Right ventricle myocardium inferior (tissue), 1 donor: ENCODE results near the gene CEP70. TPM values are rescaled to one million over a fixed set of nuclear protein-coding genes. Genes with fewer than 3 reads are reported as not detected.
"Not testable (repeated sequence)": the region's sequence is repeated elsewhere in the genome, so short reads cannot be mapped to it uniquely, and the experiment has no call there.

ENCODE experiments used
- ATAC-seq: fragments of 200-7000 bp; cut with Tn5 transposase; one replicate; pipeline ENCODE4 v1.9.1; 2020; ENCODE audit warnings: mild to moderate bottlenecking, moderate library complexity
- DNase-seq: peaks from one replicate; pipeline ENCODE4 v3.0.0; 2021; ENCODE audit errors: missing footprints
- intact Hi-C: fragments of 100-400 bp; cut with DNase I; formaldehyde crosslinking; loops from one replicate; pipeline ENCODE4 v1.11.0; 2022
- total RNA-seq: library from RNA; stranded (reverse); fragmentation: NEBNext Ultra II Directional; extraction: Animal tissue kit (Norgen Biotek cat#: 25700); gene quantifications from one replicate; pipeline ENCODE4 v1.2.1, GENCODE V29; 2021
- donor health status: DM: no; HTN: yes; CAD: no; lungs with severe emphysema.

Gene CEP70
- total RNA-seq, 1 donor from 2014 or later: 21.6 TPM

DNA sequence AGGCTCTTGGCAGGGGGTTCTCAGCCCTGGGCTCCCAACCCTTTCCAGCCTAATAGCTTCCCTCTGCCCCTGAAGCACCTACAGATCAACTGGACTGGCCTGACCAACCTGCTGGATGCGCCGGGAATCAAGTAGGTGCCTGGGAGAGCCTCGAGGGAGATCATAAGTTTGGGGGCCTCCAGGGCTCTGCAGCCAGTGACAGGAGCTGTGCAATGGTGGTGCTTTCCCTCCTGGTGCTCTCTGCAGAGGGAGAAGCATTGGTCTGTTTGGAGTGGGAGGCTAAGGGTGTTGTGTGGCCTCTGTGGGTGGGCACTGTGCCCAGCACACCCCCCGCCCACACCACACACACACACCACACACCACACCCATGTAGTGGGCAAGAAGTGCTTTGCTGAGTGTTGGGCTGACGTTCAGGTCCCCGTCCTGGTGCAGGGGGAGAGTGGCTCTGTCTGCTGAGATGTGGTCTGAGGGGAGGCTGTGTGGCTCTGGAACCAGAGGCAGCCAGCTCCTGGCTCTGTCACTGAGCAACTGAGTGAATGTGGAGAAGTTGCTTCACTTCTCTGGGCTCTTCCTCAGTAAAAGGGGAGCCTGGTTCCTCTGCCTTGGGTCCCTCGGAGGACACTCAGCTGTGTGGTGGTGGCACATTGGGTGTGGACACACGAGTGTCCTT lies 133.4 kb downstream of the CEP70 start:
- ATAC-seq: no peak

GRCh38 chr3:138459619-138460535 lies 134.2 kb downstream of the CEP70 start:
- intact Hi-C loops: no loop called here
- ATAC-seq (peak; percentile 42), DNase-seq (no peak)

More for the DNA sequence above, 133.4 kb downstream of the CEP70 start:
- no peak for DNase-seq
- intact Hi-C loops: no loop called here

- DNase-seq (no peak), ATAC-seq (no peak)
- intact Hi-C loops: no loop called here
These were observed 135.1 kb downstream of the CEP70 start for GRCh38 chr3:138458774-138459499.

- intact Hi-C loops: no loop called here
- no peak for DNase-seq
- ATAC-seq: no peak
These were observed 136.0 kb downstream of the CEP70 start for GRCh38 chr3:138457863-138458735.

GRCh38 chr3:138456961-138457862 lies 136.8 kb downstream of the CEP70 start:
- intact Hi-C loops: no loop called here
- no peak for DNase-seq
- no peak for ATAC-seq

GRCh38 chr3:138455801-138456716 lies 138.0 kb downstream of the CEP70 start:
- intact Hi-C loops: no loop called here
- no peak for DNase-seq
- no peak for ATAC-seq

- DNase-seq, intact Hi-C loops, ATAC-seq: not testable (repeated sequence)
These were observed 140.1 kb downstream of the CEP70 start for GRCh38 chr3:138453940-138454339.

DNA sequence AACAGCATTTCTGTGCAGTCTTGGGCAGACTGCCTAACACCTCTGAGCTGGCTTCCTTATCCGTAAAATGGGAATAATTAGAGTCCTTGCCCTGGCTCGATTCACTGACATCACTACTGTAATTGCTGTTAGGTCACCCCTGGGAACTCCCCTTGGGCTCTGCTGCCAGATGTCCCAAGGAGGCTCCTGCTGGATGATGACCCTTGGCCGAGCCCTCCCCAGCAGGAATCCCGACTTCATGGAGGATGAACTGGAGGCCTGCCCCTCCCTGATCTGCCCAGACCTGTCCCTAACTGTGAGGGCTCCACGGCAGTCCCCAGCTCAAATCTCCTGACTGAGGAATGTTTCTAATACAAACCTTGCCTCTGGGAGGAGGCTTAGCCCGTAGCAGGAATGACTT lies 141.6 kb downstream of the CEP70 start:
- intact Hi-C loops: no loop called here
- DNase-seq (no peak), ATAC-seq (no peak)

DNA sequence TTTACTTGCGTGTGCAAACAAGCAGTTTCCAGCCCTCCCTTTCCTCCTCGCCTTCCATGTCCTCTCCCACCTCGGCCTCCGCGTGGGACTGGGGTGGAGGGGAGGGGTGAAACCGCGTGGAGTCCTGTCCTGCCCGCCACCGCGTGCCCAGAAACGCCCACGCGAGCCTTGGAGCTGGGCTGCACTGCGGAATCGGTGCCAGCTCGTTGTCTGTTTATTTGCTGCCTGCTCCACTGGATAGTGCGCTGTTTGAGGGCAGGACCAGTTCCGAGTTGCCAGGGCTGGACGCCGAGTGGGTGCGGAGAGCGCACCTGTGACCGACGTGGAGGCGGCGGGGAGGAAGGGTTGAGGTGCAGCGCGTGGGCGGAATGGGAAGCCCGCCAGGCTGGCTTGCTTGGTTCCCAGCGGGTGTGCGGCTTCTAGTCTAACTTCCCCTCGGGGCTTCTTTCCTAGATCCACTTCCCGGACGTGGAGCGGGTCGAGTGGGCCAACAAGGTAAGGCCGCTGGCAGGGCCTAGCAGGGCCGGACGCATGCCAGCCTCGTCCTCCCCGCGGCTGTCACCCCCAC lies 142.4 kb downstream of the CEP70 start:
- DNase-seq: no peak
- intact Hi-C loops: no loop called here
- no peak for ATAC-seq

GRCh38 chr3:138450704-138451424 lies 143.2 kb downstream of the CEP70 start:
- ATAC-seq: no peak
- no peak for DNase-seq
- intact Hi-C loops: no loop called here

GRCh38 chr3:138450181-138450580 lies 143.9 kb downstream of the CEP70 start:
- intact Hi-C loops: no loop called here
- ATAC-seq (no peak), DNase-seq (no peak)

DNA sequence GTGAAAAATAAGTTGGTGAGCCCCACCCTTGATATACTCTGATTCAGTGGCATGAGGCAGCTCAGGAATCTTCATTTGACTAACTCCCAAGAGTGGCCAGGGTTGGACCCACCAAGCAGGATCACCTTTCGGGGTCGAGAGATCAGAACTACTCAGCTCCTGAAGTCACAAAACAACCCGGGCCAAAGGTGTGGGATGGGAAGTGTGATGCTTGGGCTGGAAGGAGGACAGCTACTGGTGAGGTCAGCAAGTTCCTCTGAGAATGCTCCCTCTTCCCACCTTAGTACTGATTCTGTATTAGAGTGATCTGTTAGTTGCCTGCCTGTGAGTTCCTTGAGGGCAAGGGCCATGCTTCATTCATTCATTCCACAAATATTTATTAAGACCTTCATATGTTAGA lies 144.6 kb downstream of the CEP70 start:
- intact Hi-C loops: no loop called here
- no peak for DNase-seq
- ATAC-seq: no peak

GRCh38 chr3:138448631-138449030 lies 145.4 kb downstream of the CEP70 start:
- DNase-seq (no peak), ATAC-seq (no peak)
- intact Hi-C loops: no loop called here

- ATAC-seq: no peak
- intact Hi-C loops: no loop called here
- no peak for DNase-seq
These were observed 148.4 kb downstream of the CEP70 start for GRCh38 chr3:138445654-138446053.

DNA sequence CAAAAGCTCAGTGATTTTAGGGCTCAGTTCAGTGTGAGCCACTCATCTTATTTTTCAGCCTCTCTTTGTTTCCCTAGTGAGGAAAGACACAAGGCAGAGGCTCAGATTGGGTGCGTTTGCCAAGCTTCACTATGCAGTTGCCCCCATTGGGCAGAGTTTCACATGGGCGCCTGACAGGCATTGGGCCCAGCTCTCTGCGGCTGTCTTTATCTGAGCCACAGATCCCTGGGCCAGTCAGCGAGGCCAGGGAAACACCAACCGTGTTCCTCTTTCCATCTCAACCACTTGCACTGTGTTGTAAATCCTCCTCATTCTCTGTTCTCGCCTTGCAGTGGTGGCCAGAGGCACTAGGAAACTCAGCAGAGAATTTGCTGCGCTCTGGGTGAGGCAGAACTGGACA lies 148.8 kb downstream of the CEP70 start:
- ATAC-seq (no peak), DNase-seq (no peak)
- intact Hi-C loops: no loop called here
